NCI-H69 (cell line): ENCODE results near the gene ATP6V1G2.

Experiments
- DNase-seq: peaks from one replicate; lab custom pipeline; 2025; lab: John Stamatoyannopoulos, UW

Gene ATP6V1G2

DNA sequence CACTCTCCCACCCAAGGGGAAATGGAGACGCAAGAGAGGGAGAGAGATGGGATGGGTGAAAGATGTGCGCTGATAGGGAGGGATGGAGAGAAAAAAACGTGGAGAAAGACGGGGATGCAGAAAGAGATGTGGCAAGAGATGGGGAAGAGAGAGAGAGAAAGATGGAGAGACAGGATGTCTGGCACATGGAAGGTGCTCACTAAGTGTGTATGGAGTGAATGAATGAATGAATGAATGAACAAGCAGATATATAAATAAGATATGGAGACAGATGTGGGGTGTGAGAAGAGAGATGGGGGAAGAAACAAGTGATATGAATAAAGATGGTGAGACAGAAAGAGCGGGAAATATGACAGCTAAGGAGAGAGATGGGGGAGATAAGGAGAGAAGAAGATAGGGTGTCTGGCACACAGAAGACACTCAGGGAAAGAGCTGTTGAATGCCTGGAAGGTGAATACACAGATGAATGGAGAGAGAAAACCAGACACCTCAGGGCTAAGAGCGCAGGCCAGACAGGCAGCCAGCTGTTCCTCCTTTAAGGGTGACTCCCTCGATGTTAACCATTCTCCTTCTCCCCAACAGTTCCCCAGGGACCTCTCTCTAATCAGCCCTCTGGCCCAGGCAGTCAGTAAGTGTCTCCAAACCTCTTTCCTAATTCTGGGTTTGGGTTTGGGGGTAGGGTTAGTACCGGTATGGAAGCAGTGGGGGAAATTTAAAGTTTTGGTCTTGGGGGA, 29.7 kb upstream of the ATP6V1G2 start:
- DNase-seq: peak; percentile 55

DNA sequence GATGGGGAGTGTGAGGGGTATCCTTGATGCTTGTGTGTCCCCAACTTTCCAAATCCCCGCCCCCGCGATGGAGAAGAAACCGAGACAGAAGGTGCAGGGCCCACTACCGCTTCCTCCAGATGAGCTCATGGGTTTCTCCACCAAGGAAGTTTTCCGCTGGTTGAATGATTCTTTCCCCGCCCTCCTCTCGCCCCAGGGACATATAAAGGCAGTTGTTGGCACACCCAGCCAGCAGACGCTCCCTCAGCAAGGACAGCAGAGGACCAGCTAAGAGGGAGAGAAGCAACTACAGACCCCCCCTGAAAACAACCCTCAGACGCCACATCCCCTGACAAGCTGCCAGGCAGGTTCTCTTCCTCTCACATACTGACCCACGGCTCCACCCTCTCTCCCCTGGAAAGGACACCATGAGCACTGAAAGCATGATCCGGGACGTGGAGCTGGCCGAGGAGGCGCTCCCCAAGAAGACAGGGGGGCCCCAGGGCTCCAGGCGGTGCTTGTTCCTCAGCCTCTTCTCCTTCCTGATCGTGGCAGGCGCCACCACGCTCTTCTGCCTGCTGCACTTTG, 29.0 kb upstream of the ATP6V1G2 start, which contains the start of gene TNF:
TSS of gene TNF (plus strand) at position 231 of the 567 bp plus-strand sequence. CDS start at position 408, 177 bp downstream.
- DNase-seq: peak; percentile 57

DNA sequence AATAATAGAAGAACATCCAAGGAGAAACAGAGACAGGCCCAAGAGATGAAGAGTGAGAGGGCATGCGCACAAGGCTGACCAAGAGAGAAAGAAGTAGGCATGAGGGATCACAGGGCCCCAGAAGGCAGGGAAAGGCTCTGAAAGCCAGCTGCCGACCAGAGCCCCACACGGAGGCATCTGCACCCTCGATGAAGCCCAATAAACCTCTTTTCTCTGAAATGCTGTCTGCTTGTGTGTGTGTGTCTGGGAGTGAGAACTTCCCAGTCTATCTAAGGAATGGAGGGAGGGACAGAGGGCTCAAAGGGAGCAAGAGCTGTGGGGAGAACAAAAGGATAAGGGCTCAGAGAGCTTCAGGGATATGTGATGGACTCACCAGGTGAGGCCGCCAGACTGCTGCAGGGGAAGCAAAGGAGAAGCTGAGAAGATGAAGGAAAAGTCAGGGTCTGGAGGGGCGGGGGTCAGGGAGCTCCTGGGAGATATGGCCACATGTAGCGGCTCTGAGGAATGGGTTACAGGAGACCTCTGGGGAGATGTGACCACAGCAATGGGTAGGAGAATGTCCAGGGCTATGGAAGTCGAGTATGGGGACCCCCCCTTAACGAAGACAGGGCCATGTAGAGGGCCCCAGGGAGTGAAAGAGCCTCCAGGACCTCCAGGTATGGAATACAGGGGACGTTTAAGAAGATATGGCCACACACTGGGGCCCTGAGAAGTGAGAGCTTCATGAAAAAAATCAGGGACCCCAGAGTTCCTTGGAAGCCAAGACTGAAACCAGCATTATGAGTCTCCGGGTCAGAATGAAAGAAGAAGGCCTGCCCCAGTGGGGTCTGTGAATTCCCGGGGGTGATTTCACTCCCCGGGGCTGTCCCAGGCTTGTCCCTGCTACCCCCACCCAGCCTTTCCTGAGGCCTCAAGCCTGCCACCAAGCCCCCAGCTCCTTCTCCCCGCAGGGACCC, 28.0 kb upstream of the ATP6V1G2 start:
- DNase-seq: no peak

DNA sequence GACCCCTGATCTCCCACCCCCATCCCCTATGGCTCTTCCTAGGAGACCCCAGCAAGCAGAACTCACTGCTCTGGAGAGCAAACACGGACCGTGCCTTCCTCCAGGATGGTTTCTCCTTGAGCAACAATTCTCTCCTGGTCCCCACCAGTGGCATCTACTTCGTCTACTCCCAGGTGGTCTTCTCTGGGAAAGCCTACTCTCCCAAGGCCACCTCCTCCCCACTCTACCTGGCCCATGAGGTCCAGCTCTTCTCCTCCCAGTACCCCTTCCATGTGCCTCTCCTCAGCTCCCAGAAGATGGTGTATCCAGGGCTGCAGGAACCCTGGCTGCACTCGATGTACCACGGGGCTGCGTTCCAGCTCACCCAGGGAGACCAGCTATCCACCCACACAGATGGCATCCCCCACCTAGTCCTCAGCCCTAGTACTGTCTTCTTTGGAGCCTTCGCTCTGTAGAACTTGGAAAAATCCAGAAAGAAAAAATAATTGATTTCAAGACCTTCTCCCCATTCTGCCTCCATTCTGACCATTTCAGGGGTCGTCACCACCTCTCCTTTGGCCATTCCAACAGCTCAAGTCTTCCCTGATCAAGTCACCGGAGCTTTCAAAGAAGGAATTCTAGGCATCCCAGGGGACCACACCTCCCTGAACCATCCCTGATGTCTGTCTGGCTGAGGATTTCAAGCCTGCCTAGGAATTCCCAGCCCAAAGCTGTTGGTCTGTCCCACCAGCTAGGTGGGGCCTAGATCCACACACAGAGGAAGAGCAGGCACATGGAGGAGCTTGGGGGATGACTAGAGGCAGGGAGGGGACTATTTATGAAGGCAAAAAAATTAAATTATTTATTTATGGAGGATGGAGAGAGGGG, 27.1 kb upstream of the ATP6V1G2 start:
- no peak for DNase-seq

DNA sequence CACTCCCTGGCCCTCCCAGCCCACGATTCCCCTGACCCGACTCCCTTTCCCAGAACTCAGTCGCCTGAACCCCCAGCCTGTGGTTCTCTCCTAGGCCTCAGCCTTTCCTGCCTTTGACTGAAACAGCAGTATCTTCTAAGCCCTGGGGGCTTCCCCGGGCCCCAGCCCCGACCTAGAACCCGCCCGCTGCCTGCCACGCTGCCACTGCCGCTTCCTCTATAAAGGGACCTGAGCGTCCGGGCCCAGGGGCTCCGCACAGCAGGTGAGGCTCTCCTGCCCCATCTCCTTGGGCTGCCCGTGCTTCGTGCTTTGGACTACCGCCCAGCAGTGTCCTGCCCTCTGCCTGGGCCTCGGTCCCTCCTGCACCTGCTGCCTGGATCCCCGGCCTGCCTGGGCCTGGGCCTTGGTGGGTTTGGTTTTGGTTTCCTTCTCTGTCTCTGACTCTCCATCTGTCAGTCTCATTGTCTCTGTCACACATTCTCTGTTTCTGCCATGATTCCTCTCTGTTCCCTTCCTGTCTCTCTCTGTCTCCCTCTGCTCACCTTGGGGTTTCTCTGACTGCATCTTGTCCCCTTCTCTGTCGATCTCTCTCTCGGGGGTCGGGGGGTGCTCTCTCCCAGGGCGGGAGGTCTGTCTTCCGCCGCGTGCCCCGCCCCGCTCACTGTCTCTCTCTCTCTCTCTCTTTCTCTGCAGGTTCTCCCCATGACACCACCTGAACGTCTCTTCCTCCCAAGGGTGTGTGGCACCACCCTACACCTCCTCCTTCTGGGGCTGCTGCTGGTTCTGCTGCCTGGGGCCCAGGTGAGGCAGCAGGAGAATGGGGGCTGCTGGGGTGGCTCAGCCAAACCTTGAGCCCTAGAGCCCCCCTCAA, 25.9 kb upstream of the ATP6V1G2 start, which contains the start of gene LTA:
TSS of gene LTA (plus strand) at position 249 of the 871 bp plus-strand sequence. CDS start at position 703, 454 bp downstream.
- DNase-seq: no peak

DNA sequence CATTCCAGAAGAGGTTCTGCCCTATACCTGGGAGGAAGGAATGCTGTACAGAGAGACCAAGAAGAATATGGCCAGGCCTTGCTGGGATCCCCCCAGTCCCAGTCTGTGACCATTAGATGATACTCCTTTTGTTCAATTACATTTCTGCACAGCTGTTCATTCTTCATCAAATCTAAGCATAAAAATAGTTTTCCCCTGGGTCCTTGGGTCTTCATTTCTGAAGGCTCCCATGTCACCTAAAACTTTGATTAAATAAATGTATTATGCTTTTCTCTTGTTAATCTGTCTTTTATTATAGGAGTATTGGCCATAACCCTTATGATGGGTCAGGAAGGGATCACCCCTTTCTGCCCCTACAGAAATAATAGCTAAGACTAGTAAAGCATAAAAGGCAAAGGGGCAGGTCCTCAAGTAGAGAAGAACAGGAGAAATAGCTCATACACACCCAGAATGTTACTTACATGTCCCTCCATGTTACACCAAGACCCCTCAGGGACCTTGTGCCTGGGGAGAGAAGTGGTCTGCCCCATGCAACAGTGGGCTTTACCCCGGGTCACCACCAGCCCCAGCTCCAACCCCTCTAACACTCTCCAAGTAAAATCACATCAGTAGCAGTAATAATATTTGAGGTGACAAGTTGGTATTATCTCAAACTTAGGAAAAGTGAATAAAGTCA, 23.6 kb upstream of the ATP6V1G2 start:
- DNase-seq: no peak

DNA sequence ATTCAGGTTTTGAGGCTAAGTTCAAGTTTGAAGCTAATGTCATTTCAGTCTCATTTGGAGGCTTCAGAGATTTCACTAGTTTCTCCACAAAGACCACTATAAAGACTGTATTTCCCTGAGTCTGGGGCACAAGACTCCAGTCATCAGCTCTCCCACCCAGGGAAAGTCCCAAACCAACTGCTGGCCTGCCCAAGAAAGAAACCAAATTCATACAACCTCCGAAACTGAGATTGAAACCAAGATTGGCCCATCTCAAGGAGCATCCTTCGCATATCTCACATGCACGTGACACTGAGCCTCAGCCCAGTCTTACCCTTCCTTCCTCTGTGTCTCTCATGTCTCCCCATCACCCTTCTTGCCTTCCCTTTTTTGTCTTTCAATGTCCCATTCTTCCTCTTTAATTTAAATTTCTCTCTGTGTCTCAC, 22.1 kb upstream of the ATP6V1G2 start:
- no peak for DNase-seq

DNA sequence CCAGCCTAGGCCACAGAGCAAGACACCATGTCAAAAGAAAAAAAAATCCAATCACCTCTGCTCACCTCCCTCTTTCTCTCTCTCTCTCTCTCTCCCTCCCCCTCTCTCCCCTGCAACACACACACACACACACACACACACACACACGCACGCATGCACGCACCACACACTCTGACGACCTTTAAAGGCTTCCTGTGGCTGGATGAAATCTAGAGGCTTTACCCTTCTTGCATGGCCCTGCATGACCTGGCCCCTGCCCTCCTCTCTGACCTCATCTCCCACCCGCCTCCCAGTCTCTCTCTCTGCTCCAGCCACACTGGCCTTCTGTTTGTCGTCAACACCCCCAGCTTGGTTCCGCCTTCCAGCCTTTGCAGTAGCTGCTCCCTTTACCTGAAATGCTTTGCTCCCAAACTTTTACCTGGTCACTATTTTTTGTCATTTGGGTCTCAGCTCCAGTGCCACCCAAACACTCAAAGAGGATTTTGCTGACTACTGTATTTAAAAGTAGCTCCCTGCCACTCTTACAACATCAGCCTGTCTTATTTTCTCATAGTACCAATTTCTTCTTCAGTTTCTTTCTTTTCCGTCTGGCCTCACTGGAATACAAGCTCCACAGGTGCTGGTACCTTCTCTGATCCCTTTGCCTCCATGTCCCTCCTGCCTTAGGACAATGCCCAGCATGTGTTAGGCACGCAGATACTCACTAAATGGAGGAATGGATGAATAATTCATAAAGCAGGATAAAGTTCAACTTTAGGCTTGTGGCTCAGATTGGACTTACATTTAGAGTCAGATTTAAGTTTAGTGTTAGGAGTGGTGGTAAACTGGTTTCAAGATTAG, 21.3 kb upstream of the ATP6V1G2 start:
- DNase-seq: no peak

DNA sequence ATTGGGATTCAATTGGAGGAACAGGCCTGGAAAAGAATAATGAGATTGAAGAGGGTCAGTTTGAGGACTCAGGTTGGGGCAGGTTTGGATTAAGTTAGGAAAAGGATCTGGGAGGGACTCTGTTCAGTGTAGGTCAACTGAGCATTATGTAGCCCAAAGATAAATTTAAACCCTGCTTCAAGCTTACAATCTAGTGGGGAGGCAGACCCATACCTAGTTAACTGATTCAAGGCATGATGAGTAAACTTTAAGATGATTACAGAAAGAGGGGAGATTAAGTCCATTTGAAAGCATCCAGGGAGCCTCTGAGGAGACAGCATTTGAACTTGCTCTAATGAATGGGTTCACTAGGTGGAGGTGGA, 14.3 kb upstream of the ATP6V1G2 start:
- DNase-seq: no peak

DNA sequence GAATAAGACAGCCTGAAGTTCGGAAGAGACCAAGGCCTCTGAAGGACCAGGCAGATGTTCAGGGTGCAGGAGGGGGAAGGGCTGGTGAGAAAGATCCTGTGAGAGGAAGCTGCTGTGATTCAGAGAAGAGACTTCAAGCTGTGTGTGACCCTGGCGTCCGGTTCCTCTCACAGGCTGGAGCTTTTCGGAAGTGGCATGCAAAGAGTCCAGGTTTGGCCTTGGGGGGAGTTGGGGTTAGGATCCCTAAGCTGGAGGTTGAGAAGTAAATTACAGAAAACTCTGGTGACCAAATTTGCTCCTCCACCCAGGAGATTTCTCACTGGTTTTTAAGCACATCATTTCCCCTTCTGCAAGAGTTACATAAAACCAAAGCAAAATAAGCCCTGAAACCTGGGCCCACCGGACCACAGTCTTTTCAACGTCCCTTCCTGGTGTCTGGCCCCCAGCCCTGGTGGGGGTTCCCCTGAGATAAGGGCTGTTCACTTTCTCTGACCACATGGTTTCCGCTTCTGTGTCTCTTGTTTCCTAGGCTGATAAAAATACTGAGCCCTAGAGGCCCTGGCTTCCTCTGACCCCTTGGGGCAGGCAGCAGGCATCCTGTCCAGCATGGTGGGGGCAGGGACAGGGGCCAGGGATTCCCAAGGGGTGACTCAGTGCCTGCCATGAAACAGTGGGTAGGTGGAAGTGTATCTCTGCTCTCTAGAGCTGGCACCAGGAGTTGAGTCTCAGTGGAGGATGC, 13.7 kb upstream of the ATP6V1G2 start:
- no peak for DNase-seq

DNA sequence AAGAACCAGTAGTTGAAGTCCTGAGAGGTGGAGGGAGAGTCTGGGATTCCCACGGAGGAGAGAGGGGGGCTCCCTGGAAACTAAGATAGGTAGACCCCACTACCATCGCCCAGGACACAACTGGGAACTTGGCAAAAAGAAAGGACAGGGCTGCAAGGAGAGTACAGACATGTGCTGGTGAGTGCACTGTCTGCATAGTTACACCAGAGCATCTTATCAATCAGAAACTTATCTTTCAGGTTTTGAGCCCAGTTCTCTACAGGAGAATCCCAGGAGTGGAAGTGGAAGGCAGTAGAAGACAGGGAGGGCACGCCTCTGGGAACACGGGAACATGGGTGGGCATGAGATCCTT, 13.2 kb upstream of the ATP6V1G2 start:
- DNase-seq: no peak

DNA sequence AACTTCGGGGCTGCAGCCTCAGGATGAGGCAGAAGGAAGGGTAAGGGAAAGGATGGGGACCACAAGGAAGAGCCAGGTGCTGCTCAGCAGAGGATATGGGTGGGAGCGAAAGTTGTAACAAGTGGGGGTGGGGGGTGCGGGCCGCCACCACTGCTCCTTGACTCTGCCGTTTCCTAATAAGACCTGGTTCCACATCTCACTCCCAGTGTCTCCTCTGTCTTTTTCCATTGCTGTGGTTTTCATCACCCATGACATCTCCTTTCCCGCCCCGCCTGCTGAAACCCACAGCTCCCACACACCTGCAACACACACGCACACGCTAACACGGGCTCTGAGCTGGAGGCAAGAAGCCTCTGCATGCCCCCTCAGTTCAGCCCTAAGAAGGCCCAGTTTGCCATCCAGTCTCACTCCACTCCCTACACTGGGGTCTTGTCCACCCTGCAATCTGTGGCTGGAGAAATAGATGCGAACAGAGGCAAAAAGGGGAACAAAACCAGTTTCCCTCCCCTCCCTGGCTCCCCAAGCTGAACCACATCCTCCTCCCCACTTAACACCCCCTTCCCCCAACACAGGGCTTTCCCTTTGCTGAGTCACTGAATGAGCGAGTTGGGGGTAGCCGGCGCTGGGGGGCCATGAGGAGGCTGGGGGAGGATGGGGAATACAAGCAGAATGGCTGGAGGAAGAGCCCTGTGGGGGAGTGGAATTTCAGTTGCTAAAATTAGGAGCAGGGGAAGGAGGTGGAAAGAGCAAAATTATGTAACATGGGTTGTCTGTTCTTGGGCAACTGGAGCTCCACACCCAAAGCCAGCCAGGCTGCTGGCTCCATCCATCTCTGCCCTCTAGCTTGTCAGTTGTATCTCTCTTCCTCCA, 12.5 kb upstream of the ATP6V1G2 start:
- DNase-seq: no peak

DNA sequence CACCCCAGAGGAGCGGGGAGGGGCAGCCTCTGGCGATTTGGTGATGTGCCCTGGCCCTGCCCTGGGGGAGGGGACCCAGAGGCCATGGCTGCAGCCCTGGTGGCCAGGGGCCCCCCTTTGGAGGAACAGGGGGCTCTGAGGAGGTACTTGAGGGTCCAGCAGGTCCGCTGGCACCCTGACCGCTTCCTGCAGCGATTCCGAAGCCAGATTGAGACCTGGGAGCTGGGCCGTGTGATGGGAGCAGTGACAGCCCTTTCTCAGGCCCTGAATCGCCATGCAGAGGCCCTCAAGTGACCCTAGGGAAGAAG, 11.9 kb upstream of the ATP6V1G2 start:
- no peak for DNase-seq

DNA sequence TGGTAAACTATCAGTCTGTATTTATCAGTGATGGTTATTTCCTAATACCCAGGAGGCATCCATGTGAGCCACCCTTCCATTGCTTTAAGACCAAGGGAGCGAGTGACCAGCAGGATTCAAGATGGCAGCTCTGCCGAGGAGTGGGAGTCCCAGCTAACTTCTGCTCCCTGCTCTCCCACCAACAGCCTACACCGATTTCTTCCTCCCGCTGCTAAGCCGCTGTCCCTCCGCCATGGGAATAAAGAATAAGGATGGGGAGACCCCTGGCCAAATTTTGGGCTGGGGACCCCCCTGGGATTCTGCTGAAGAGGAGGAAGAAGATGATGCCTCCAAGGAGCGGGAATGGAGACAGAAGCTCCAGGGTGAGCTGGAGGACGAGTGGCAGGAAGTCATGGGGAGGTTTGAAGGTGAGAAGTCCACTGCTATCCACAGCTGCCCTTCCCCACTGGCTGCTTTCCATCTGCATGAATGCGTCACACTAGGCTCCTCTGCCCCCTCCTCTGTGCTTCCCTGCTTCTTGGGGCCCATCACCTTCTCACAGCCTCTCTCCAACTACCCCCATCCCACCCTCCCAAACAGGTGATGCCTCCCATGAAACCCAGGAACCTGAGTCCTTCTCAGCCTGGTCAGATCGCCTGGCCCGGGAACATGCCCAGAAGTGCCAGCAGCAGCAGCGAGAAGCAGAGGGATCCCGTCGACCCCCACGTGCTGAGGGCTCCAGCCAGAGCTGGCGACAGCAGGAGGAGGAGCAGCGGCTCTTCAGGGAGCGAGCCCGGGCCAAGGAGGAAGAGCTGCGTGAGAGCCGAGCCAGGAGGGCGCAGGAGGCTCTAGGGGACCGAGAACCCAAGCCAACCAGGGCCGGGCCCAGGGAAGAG, 11.3 kb upstream of the ATP6V1G2 start:
- no peak for DNase-seq

DNA sequence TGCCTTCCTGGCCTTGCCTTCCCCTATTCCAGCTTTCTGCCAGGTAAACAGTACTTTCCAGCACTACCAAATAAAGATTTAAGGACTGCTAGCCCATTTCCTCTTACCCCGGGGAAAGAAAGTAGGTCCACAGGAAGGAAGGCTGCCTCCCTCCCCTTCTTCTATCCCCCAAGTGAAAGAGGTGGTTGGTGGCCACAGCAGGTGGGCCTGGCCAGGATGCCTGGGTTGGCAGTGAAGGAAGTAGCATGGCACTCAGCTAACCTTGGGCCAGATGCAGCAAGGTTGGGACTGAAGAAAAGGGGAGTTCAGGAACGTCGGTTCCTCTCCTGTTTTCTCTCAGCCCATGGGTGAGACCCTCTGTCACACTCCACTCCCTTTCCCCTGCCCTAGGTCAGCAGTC, 9.9 kb upstream of the ATP6V1G2 start:
- DNase-seq: no peak

DNA sequence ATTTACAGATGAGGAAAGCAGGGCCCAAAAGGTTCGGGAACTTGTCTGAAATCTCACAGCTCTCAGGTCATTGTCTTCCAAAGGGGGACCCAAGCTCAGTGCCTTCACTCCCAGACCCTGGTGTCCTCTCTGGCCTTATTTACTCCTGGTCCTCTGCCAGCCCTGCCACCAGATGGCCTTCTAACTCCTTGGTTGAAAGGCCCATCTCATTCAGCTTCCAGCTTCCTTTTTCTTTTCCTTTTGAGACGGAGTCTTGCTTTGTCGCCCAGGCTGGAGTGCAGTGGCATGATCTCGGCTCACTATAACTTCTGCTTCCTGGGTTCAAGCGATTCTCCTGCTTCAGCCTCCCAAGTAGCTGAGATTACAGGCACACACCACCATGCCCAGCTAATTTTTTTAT, 5.0 kb upstream of the ATP6V1G2 start:
- peak; percentile 64 for DNase-seq

DNA sequence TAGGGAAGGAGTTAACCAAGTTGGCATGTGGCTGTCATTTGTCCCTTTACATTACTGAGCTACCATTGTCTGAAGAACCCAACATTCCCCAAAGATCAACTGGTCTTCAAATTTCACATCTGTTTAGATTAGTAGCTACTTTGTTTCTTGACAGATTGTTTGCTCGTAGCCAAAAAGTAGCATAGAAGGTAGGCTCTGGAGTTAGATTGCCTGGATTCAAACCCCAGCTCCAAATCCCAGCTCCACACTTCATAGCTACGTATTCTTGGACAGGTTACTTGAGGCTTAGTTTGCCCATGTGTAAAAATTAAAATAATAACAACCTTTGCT, 2.1 kb upstream of the ATP6V1G2 start:
- DNase-seq: no peak
